Stimulated activated naive CD8-positive, alpha-beta T cell treated with anti-CD3 and anti-CD28 coated beads, Interleukin-15, Interleukin-2, amounts not matched to agents 100 ng/mL and 50 ng/mL, for 24 hours (primary cell): Measurements from ENCODE around the gene CALR.

Experiments
- H3K27ac Mint-ChIP-seq: one replicate; pipeline ENCODE4 v1.8.0; 2021; ENCODE audit warnings: mild to moderate bottlenecking, mixed read lengths
- H3K27me3 Mint-ChIP-seq: one replicate; pipeline ENCODE4 v1.8.0; 2021; ENCODE audit warnings: mixed read lengths
- H3K36me3 Mint-ChIP-seq: one replicate; pipeline ENCODE4 v1.8.0; 2021; ENCODE audit warnings: low read depth, mixed read lengths
- H3K4me1 Mint-ChIP-seq: one replicate; pipeline ENCODE4 v1.8.0; 2021; ENCODE audit warnings: low read depth, mixed read lengths
- H3K4me3 Mint-ChIP-seq: one replicate; pipeline ENCODE4 v1.8.0; 2021; ENCODE audit warnings: mild to moderate bottlenecking, mixed read lengths
- H3K9me3 Mint-ChIP-seq: one replicate; pipeline ENCODE4 v1.8.0; 2021; ENCODE audit warnings: mixed read lengths

CALR gene

DNA sequence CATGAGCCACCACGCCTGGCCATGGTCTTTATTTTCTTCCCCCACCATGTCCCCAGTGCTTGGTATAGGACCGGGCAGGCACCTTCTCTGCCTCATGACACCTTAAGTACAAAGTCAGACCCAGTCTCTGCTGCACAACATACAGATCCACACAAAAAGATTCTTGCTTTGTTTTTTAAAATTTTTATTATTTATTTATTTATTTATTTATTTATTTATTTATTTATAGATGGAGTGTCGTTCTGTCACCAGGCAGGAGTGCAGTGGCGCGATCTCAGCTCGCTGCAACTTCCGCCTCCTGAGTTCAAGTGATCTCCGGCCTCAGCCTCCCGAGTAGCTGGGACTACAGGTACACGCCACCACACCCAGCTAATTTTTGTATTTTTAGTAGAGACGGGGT, 54.3 kb downstream of the CALR start:
- Mint-ChIP-seq H3K27me3 (peaks cover 10% of the 10 kb centered on the region), H3K27ac (no peak overlapping the region), H3K4me1 (peaks cover 7% of the 10 kb centered on the region), H3K9me3 (no peaks in the 10 kb centered on the region), H3K36me3 (no peaks in the 10 kb centered on the region), H3K4me3 (no peak overlapping the region)

DNA sequence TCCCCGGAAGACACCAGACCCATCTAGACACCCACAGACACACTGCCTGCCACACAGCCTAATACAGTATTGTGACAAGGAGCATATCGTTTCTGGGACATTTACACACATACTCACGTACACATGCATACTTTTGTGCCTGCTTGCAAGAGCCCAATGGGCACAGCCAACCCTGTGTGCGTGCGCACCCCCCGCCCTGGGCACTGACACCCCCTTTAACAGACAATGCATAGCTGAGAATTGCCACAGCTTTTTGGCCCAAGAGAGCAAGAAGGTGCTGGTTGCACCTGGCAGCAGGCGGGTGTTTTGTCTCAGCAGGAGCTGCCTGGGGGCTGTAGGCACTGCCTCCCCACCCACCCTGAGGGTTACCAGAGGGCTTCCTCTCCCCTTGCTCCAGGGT, 55.2 kb downstream of the CALR start:
- H3K4me3 Mint-ChIP-seq = no peak overlapping the region
- peaks cover 7% of the 10 kb centered on the region for H3K4me1 Mint-ChIP-seq
- H3K9me3 Mint-ChIP-seq = no peaks in the 10 kb centered on the region
- peak overlapping the region; percentile 34 for H3K27ac Mint-ChIP-seq
- peaks cover 10% of the 10 kb centered on the region for H3K27me3 Mint-ChIP-seq
- H3K36me3 Mint-ChIP-seq = peaks cover under 1% of the 10 kb centered on the region
